OCI-LY7 (cell line): ENCODE results near the gene NKAIN2.

Experiments used
- EZH2phosphoT487 ChIP-seq: fragments of 200-600 bp; sonication (generic); IDR thresholded peaks from 2 replicates; pipeline ENCODE4 v1.6.1; 2018; ENCODE audit warnings: low read depth, borderline replicate concordance, mild to moderate bottlenecking, mixed run types, antibody characterized with exemption, low read length, moderate library complexity, mixed read lengths
- TF ChIP-seq, protein P1 (sequence below): fragments of 200-600 bp; sonication (generic); conservative IDR thresholded peaks from 2 replicates; pipeline ENCODE4 v1.5.1; 2014; ENCODE audit warnings: mild to moderate bottlenecking, antibody characterized with exemption, low read length, moderate library complexity, mixed read lengths

- TF ChIP-seq, protein P1, sequence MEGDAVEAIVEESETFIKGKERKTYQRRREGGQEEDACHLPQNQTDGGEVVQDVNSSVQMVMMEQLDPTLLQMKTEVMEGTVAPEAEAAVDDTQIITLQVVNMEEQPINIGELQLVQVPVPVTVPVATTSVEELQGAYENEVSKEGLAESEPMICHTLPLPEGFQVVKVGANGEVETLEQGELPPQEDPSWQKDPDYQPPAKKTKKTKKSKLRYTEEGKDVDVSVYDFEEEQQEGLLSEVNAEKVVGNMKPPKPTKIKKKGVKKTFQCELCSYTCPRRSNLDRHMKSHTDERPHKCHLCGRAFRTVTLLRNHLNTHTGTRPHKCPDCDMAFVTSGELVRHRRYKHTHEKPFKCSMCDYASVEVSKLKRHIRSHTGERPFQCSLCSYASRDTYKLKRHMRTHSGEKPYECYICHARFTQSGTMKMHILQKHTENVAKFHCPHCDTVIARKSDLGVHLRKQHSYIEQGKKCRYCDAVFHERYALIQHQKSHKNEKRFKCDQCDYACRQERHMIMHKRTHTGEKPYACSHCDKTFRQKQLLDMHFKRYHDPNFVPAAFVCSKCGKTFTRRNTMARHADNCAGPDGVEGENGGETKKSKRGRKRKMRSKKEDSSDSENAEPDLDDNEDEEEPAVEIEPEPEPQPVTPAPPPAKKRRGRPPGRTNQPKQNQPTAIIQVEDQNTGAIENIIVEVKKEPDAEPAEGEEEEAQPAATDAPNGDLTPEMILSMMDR, result no peak
- TF ChIP-seq EZH2phosphoT487, result no peak
These were observed 249.7 kb downstream of the NKAIN2 start for GRCh38 chr6:124053315-124053714.
